ENCODE data around the gene LRRC75A.

The LRRC75A gene

DNA sequence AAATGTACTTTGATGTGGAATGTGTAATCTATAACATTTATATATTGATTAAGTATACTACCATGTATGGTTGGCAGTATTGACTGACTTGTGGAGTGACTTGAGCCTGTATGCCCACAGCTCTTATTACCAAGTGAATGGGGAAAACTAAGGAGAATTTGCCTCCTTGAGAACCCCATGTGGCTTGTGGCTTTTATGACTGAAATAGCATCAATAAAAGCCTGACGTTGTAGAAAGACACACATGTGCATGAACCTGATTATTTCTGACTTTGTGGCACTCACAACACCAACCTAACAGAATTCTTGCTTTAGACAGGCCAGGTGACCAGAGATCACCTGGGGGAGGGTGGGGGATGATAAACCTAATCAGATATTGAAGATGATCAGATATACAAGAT, 2.1 kb upstream of the LRRC75A start:
- no peaks in the 10 kb centered on the region for H3K9me3 ChIP-seq (ENCODE audit: insufficient read depth, low read depth, low read length)
- H2AK5ac ChIP-seq (ENCODE audit: low read length), result no peak overlapping the region
- no peaks in the 10 kb centered on the region for H3K79me1 ChIP-seq (ENCODE audit: low read length)
- H3K18ac ChIP-seq (ENCODE audit: low read length), result no peak overlapping the region
- H3K36me3 ChIP-seq (ENCODE audit: control insufficient read depth in 1 of 2, insufficient read depth in 2 of 2, low read length in 2 of 2), result no peaks in the 10 kb centered on the region
- H3K23ac ChIP-seq (ENCODE audit: low read length), result no peak overlapping the region
- no peak overlapping the region for H2BK12ac ChIP-seq (ENCODE audit: low read length)
- H3K9ac ChIP-seq (ENCODE audit: low read length), result no peak overlapping the region
- no peak overlapping the region for H4K91ac ChIP-seq (ENCODE audit: low read depth, low read length)
- no peaks in the 10 kb centered on the region for H3K79me2 ChIP-seq (ENCODE audit: control insufficient read depth, insufficient read depth, low read length, poor library complexity)
- no peak overlapping the region for H3K14ac ChIP-seq (ENCODE audit: low read length)
- no peak overlapping the region for H3K4me2 ChIP-seq (ENCODE audit: low read length)
- H4K8ac ChIP-seq (ENCODE audit: low read depth, low read length), result no peak overlapping the region
- H2AFZ ChIP-seq (ENCODE audit: insufficient read depth, low read length, poor library complexity), result no peak overlapping the region
- H2BK5ac ChIP-seq (ENCODE audit: low read depth, low read length, poor library complexity), result no peak overlapping the region
- H3K4me1 ChIP-seq (ENCODE audit: control insufficient read depth in 1 of 2, insufficient read depth in 2 of 2, low read length in 2 of 2), result peaks cover 0 to 7% of the 10 kb centered on the region in 2 experiments
- no peak overlapping the region for H2BK120ac ChIP-seq (ENCODE audit: insufficient read depth, low read length, poor library complexity)
- H3K4me3 ChIP-seq (ENCODE audit: low read depth, low read length), result no peak overlapping the region
- no peak overlapping the region for H3K4ac ChIP-seq (ENCODE audit: low read depth, low read length)
- DNase-seq, result no peak
- no peak overlapping the region for H3K27ac ChIP-seq (ENCODE audit: low read depth, low read length)
- H4K12ac ChIP-seq (ENCODE audit: low read depth, low read length), result no peak overlapping the region
- H3K27me3 ChIP-seq (ENCODE audit: insufficient read depth, low read length), result peaks cover 23% of the 10 kb centered on the region
- WGBS (ENCODE audit: extremely low coverage, insufficient coverage, insufficient read length), result no CpG with 5 or more reads among the region's 1 CpG

DNA sequence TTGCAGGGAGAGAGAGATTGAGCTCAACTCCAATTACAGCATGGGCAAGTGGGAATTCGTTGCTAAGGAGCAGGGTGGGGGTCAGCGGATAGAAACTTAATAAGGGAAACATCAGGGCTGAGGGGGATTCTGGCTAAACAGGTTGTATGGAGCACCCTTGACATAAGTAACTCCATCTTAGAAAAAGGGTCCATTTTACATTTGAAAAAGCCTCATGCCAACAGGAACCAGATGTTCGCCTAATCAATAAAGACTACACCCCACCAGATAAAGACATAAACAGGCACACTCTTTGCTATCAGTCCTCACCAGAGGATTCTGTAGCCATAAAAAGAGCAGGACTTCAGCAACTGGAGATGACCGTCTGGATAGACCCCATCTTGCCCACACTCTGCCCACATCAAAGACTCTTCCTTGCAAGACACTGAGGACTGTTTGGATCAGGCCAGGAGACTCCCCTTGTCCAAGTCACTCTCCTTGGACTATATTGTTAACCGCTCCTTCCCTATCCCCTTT, 1.6 kb upstream of the LRRC75A start:
- H2BK5ac ChIP-seq (ENCODE audit: low read depth, low read length, poor library complexity), result no peak overlapping the region

DNA sequence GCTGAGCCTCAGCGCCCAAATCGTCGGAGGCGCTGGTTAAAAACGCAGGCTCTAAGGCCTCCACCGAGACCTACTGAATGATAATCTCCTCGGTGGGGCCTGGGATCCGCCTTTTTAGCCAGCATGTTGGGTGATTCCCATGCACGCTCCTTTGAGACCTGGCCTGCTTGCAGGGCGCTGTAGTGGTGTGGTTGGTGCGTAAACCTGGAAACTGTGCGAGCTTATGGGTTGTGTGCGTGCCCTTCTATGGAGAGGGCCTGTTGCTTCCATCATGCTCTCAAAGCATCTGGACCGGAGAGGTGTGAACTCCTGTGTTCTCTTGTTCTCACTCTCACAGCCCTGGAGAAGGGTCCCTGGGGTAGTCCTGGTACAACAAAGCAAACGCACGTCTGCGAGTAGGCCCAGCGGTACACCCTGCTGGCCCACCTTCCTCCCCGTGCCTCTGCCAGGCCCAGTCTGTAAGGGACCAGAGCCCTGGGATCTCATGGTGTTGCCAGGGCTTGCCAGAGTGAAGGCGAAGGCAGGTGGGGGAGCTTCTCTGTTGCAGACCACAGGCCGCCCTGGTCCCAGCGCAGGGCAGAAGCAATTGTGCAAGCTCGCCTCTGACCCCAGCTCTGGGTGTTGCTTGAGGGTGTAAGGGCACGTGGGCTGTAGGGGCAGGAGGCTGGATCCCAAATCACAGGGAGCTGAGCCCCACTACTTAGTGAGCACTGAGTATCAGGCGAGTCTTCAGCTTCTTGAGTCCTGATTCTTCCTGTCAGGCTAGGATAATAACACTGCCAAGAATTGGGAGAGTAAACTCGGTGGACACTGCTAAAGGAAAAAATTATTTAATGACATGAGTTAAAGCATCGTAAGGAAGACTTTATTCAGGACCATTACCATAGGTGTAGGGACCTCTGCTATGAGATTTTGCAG, 879 bp upstream of the LRRC75A start:
- Histone ChIP-seq H3K4me1 (ENCODE audit: control insufficient read depth in 1 of 2, insufficient read depth in 2 of 2, low read length in 2 of 2) (peaks cover 0 to 7% of the 10 kb centered on the region in 2 experiments), H2BK5ac (ENCODE audit: low read depth, low read length, poor library complexity) (no peak overlapping the region), H3K14ac (ENCODE audit: low read length) (no peak overlapping the region), H2AFZ (ENCODE audit: insufficient read depth, low read length, poor library complexity) (no peak overlapping the region), H2BK12ac (ENCODE audit: low read length) (no peak overlapping the region), H3K36me3 (ENCODE audit: control insufficient read depth in 1 of 2, insufficient read depth in 2 of 2, low read length in 2 of 2) (no peaks in the 10 kb centered on the region), H3K79me2 (ENCODE audit: control insufficient read depth, insufficient read depth, low read length, poor library complexity) (no peaks in the 10 kb centered on the region), H4K12ac (ENCODE audit: low read depth, low read length) (no peak overlapping the region), H4K91ac (ENCODE audit: low read depth, low read length) (no peak overlapping the region), H3K23ac (ENCODE audit: low read length) (no peak overlapping the region), H3K18ac (ENCODE audit: low read length) (no peak overlapping the region), H3K4ac (ENCODE audit: low read depth, low read length) (no peak overlapping the region), H3K79me1 (ENCODE audit: low read length) (no peaks in the 10 kb centered on the region), H4K8ac (ENCODE audit: low read depth, low read length) (no peak overlapping the region), H3K27me3 (ENCODE audit: insufficient read depth, low read length) (peaks cover 23% of the 10 kb centered on the region), H2AK5ac (ENCODE audit: low read length) (no peak overlapping the region), H3K4me2 (ENCODE audit: low read length) (peak overlapping the region; percentile 80), H3K9me3 (ENCODE audit: insufficient read depth, low read depth, low read length) (no peaks in the 10 kb centered on the region), H3K27ac (ENCODE audit: low read depth, low read length) (no peak overlapping the region), H3K9ac (ENCODE audit: low read length) (no peak overlapping the region), H2BK120ac (ENCODE audit: insufficient read depth, low read length, poor library complexity) (no peak overlapping the region), H3K4me3 (ENCODE audit: low read depth, low read length) (no peak overlapping the region)
- DNase-seq, result no peak
- no CpG with 5 or more reads among the region's 27 CpGs for WGBS (ENCODE audit: extremely low coverage, insufficient coverage, insufficient read length)

More for the DNA sequence above, 1.6 kb upstream of the LRRC75A start:
- no CpG with 5 or more reads among the region's 5 CpGs for WGBS (ENCODE audit: extremely low coverage, insufficient coverage, insufficient read length)
- Histone ChIP-seq H3K27me3 (ENCODE audit: insufficient read depth, low read length) (peaks cover 23% of the 10 kb centered on the region), H2AK5ac (ENCODE audit: low read length) (no peak overlapping the region), H3K4ac (ENCODE audit: low read depth, low read length) (no peak overlapping the region), H3K14ac (ENCODE audit: low read length) (no peak overlapping the region), H3K27ac (ENCODE audit: low read depth, low read length) (no peak overlapping the region), H3K18ac (ENCODE audit: low read length) (no peak overlapping the region), H3K23ac (ENCODE audit: low read length) (no peak overlapping the region), H3K79me2 (ENCODE audit: control insufficient read depth, insufficient read depth, low read length, poor library complexity) (no peaks in the 10 kb centered on the region), H2AFZ (ENCODE audit: insufficient read depth, low read length, poor library complexity) (no peak overlapping the region), H4K91ac (ENCODE audit: low read depth, low read length) (no peak overlapping the region), H4K12ac (ENCODE audit: low read depth, low read length) (no peak overlapping the region), H2BK12ac (ENCODE audit: low read length) (no peak overlapping the region), H3K9me3 (ENCODE audit: insufficient read depth, low read depth, low read length) (no peaks in the 10 kb centered on the region), H3K4me1 (ENCODE audit: control insufficient read depth in 1 of 2, insufficient read depth in 2 of 2, low read length in 2 of 2) (peaks cover 0 to 7% of the 10 kb centered on the region in 2 experiments), H3K4me3 (ENCODE audit: low read depth, low read length) (no peak overlapping the region), H3K36me3 (ENCODE audit: control insufficient read depth in 1 of 2, insufficient read depth in 2 of 2, low read length in 2 of 2) (no peaks in the 10 kb centered on the region), H2BK120ac (ENCODE audit: insufficient read depth, low read length, poor library complexity) (no peak overlapping the region), H3K79me1 (ENCODE audit: low read length) (no peaks in the 10 kb centered on the region), H3K9ac (ENCODE audit: low read length) (no peak overlapping the region), H3K4me2 (ENCODE audit: low read length) (no peak overlapping the region), H4K8ac (ENCODE audit: low read depth, low read length) (no peak overlapping the region)
- no peak for DNase-seq

DNA sequence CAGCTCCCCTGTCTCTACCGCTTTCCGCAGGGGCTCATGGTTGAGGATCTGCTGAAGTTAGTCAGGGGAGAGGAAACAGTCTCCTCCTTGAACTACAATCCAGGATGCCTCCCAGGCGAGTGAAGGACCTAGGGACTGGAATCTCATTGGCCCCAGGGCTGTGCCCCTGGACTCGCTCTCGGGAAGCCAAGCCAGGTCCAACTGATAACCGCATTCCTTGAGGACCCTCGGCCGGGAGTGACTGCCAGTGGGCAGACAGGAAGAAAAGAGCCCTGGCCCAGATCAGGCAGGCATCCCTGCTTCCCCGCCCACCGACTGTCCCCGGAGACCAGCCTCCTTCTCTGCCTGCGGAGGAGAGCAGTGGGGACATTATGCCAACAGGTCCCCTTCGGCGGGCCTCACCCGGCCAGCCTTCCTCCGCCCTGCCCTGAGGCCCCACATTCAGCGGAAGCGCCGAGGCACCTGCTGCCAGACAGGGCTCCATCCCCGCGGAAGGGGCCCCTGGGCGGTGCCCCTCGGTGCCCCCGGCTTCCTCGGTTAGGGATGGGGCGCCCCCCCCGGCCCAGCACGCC, 776 bp downstream of the LRRC75A start:
- Histone ChIP-seq H3K4ac (ENCODE audit: low read depth, low read length) (no peak overlapping the region), H3K23ac (ENCODE audit: low read length) (no peak overlapping the region), H3K27ac (ENCODE audit: low read depth, low read length) (no peak overlapping the region), H3K9me3 (ENCODE audit: insufficient read depth, low read depth, low read length) (no peaks in the 10 kb centered on the region), H2BK120ac (ENCODE audit: insufficient read depth, low read length, poor library complexity) (no peak overlapping the region), H3K36me3 (ENCODE audit: control insufficient read depth in 1 of 2, insufficient read depth in 2 of 2, low read length in 2 of 2) (no peaks in the 10 kb centered on the region), H3K14ac (ENCODE audit: low read length) (no peak overlapping the region), H3K4me1 (ENCODE audit: control insufficient read depth in 1 of 2, insufficient read depth in 2 of 2, low read length in 2 of 2) (peaks cover 0 to 7% of the 10 kb centered on the region in 2 experiments), H4K91ac (ENCODE audit: low read depth, low read length) (no peak overlapping the region), H3K79me2 (ENCODE audit: control insufficient read depth, insufficient read depth, low read length, poor library complexity) (no peaks in the 10 kb centered on the region), H2AK5ac (ENCODE audit: low read length) (no peak overlapping the region), H3K27me3 (ENCODE audit: insufficient read depth, low read length) (peaks cover 23% of the 10 kb centered on the region), H3K79me1 (ENCODE audit: low read length) (no peaks in the 10 kb centered on the region), H2AFZ (ENCODE audit: insufficient read depth, low read length, poor library complexity) (no peak overlapping the region), H3K9ac (ENCODE audit: low read length) (no peak overlapping the region), H2BK5ac (ENCODE audit: low read depth, low read length, poor library complexity) (no peak overlapping the region), H3K4me2 (ENCODE audit: low read length) (peak overlapping the region; percentile 47), H2BK12ac (ENCODE audit: low read length) (no peak overlapping the region), H3K4me3 (ENCODE audit: low read depth, low read length) (no peak overlapping the region), H4K12ac (ENCODE audit: low read depth, low read length) (no peak overlapping the region), H3K18ac (ENCODE audit: low read length) (no peak overlapping the region), H4K8ac (ENCODE audit: low read depth, low read length) (no peak overlapping the region)
- WGBS (ENCODE audit: extremely low coverage, insufficient coverage, insufficient read length), result no CpG with 5 or more reads among the region's 28 CpGs
- DNase-seq, result no peak

All from trophoblast cell (in vitro differentiated cells and primary cell).